IPS-20b (cell line): ENCODE results near the gene ATMIN.

Experiments
- H3K27ac ChIP-seq: one replicate; pipeline ENCODE4 v1.5.1; 2013; ENCODE audit warnings: low read length
- H3K27me3 ChIP-seq: 2 replicates; pipeline ENCODE4 v1.6.1; 2013; ENCODE audit warnings: mild to moderate bottlenecking, low read length, inconsistent platforms; ENCODE audit not compliant: insufficient read depth
- H3K36me3 ChIP-seq: 2 replicates; pipeline ENCODE4 v1.6.1; 2013; ENCODE audit warnings: low read depth, mild to moderate bottlenecking, inconsistent platforms, low read length, moderate library complexity; ENCODE audit not compliant: insufficient read depth
- H3K4me1 ChIP-seq: 2 replicates; pipeline ENCODE4 v1.6.1; 2013; ENCODE audit warnings: mild to moderate bottlenecking, control low read depth, inconsistent platforms, low read length, moderate library complexity; ENCODE audit not compliant: insufficient read depth
- H3K4me3 ChIP-seq: 2 replicates; pipeline ENCODE4 v1.5.1; 2013; ENCODE audit warnings: mild to moderate bottlenecking, low read length, inconsistent platforms
- H3K9ac ChIP-seq: 2 replicates; pipeline ENCODE4 v1.6.1; 2013; ENCODE audit warnings: low read depth, mild to moderate bottlenecking, inconsistent platforms, low read length, moderate library complexity
- H3K9me3 ChIP-seq: 2 replicates; pipeline ENCODE4 v1.6.1; 2013; ENCODE audit warnings: mild to moderate bottlenecking, low read depth, low read length, inconsistent platforms; ENCODE audit not compliant: insufficient read depth

The ATMIN gene, protein sequence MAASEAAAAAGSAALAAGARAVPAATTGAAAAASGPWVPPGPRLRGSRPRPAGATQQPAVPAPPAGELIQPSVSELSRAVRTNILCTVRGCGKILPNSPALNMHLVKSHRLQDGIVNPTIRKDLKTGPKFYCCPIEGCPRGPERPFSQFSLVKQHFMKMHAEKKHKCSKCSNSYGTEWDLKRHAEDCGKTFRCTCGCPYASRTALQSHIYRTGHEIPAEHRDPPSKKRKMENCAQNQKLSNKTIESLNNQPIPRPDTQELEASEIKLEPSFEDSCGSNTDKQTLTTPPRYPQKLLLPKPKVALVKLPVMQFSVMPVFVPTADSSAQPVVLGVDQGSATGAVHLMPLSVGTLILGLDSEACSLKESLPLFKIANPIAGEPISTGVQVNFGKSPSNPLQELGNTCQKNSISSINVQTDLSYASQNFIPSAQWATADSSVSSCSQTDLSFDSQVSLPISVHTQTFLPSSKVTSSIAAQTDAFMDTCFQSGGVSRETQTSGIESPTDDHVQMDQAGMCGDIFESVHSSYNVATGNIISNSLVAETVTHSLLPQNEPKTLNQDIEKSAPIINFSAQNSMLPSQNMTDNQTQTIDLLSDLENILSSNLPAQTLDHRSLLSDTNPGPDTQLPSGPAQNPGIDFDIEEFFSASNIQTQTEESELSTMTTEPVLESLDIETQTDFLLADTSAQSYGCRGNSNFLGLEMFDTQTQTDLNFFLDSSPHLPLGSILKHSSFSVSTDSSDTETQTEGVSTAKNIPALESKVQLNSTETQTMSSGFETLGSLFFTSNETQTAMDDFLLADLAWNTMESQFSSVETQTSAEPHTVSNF

DNA sequence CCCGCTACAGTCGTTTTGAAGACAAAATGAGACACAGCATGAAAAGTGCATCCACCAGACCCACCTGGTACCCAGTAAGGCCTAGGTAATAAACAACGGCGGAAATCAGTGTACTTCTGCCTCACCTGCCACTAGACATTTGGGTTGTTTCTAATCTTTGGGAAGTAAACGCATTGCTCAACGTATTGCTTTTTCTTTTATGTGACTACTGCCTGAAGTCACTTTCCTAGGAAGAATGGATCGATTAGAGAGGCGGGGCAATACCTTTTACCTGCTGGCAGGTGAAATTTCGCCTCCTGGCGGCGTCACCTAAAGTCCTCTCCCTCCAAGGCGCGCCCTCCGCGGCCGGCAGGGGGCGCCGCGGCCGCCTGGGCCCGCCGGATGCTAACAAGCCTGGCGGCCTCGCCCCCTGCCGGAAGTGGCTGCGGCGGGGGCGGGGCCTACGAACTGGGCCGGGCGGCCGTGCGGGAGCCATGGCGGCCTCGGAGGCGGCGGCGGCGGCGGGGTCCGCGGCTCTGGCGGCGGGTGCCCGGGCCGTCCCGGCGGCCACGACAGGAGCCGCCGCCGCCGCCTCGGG lies at the start of gene ATMIN:
Gene ATMIN, plus strand, starts transcription at position 445 of the 577 bp plus-strand sequence. Its CDS starts 29 bp downstream, at position 474.
- no peaks in the 10 kb centered on the region for H3K27me3 ChIP-seq
- H3K27ac ChIP-seq = no peak within 1 kb of the TSS
- H3K4me1 ChIP-seq = no peaks in the 10 kb centered on the region
- H3K9ac ChIP-seq = peak within 1 kb of the TSS; percentile 95
- H3K4me3 ChIP-seq = peak within 1 kb of the TSS; percentile 96
- H3K36me3 ChIP-seq = peaks cover 30% of the 10 kb centered on the region; the same call in 1 of the 2 replicates
- peaks cover 6% of the 10 kb centered on the region; the same call in 1 of the 2 replicates for H3K9me3 ChIP-seq

DNA sequence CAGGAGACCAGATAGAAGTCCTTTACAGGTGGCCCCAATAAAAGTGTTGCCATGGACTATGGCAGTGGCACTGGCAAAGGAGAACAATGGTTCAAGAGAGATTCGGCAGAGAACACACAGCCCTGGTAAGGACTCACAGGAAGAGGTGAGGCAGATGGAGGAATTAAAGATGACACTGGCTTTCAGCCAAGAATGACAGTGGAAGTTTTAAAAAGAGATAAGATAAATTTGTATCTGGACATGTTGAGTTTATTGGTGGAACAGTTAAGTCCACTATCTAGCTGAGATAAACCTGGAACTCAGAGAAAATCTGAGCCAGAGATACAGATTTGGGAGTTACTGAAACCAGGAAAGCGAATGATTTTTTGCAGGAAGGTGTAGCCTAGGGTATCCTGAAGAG lies 49.1 kb upstream of the ATMIN start:
- Histone ChIP-seq H3K36me3 (peaks cover 6% of the 10 kb centered on the region; the same call in 1 of the 2 replicates), H3K27ac (no peak overlapping the region), H3K9ac (no peak overlapping the region), H3K4me1 (peaks cover 24% of the 10 kb centered on the region), H3K4me3 (no peak overlapping the region), H3K27me3 (peaks cover 14% of the 10 kb centered on the region; the same call in 1 of the 2 replicates), H3K9me3 (no peaks in the 10 kb centered on the region)

DNA sequence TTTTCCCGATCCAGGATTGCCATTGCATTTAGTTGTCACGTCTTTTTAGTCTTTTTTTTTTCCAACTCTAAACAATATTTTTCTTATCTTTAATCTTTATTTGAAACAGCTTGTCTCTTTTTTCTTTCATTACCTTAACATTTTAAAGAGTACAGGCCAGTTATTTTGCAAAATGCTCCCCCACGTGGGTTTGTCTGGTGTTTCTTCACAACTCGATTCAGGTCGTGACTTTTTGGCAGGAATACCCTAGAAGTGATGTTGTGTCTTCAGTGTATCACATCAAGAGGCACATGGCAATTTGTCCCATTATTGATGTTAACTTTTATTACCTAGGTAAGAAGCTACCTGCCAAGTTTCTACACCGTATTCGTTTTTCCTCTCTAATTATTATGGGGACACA lies 46.9 kb upstream of the ATMIN start:
- Histone ChIP-seq H3K4me3 (no peak overlapping the region), H3K4me1 (peaks cover 24% of the 10 kb centered on the region), H3K9ac (no peak overlapping the region), H3K9me3 (no peaks in the 10 kb centered on the region), H3K27me3 (peaks cover 14% of the 10 kb centered on the region; the same call in 1 of the 2 replicates), H3K27ac (no peak overlapping the region), H3K36me3 (peaks cover 11% of the 10 kb centered on the region; the same call in 1 of the 2 replicates)

DNA sequence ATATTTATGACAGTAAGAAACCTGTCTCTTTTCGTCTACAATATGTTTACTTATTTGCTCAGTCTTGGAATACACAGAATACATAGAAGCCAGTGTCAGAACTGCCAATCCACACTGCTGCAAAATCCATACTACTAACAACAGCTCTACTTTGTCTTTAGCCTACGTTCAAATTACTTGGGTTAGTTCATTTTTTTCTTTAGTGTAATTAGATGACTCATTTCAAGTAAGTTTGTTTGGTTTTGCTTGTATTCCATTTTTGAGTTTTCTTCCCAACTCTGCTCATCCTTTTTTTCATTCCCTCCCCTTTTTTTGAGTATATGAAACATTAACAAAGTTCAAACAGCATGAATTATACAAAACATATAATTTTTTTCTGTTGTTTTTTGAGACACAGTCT lies 45.8 kb upstream of the ATMIN start:
- Histone ChIP-seq H3K36me3 (peaks cover 11% of the 10 kb centered on the region; the same call in 1 of the 2 replicates), H3K4me1 (peaks cover 24% of the 10 kb centered on the region)

DNA sequence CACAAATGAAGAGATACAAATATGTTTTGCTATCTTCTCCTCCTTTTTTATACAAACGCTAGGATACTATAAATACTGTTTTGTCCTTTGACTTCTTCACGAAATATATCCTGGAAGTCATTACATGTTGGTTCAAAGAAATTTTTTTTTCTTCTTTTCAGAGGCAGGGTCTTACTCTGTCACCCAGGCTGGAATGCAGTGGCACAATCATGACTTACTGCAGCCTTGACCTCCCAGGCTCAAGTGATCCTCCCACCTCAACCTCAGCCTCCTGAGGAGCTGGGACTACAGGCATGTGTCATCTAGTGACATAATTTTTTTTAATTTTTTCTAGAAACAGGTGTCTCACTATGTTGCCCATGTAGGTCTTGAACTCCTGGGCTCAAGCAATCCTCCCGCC lies 45.1 kb upstream of the ATMIN start:
- no peak overlapping the region for H3K9ac ChIP-seq
- H3K27me3 ChIP-seq = peaks cover 14% of the 10 kb centered on the region; the same call in 1 of the 2 replicates
- no peak overlapping the region for H3K27ac ChIP-seq
- peaks cover 23% of the 10 kb centered on the region for H3K4me1 ChIP-seq
- H3K4me3 ChIP-seq = no peak overlapping the region
- H3K36me3 ChIP-seq = peaks cover 11% of the 10 kb centered on the region; the same call in 1 of the 2 replicates
- no peaks in the 10 kb centered on the region for H3K9me3 ChIP-seq

More for the DNA sequence above, 45.8 kb upstream of the ATMIN start:
- peaks cover 14% of the 10 kb centered on the region; the same call in 1 of the 2 replicates for H3K27me3 ChIP-seq
- H3K4me3 ChIP-seq = no peak overlapping the region
- H3K9me3 ChIP-seq = no peaks in the 10 kb centered on the region
- H3K9ac ChIP-seq = no peak overlapping the region
- H3K27ac ChIP-seq = no peak overlapping the region

DNA sequence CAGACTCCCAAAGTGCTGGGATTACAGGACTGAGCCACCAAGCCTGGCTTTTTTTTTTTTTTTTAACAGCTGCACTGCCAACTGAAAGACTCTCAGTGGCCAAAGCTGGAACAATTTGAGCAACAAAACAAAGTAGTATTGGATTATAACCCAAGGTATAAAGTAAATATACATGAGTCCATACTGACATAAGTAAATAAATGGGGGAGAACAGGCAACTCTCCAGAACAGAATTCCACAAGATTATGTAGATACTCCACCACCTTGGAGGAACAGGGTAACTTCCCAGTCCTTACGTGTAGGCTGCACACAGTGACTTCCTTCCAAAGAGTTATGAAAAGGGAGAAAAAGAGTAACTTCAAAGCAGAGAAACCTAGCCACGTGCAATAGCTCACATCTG lies 44.7 kb upstream of the ATMIN start:
- Histone ChIP-seq H3K9ac (no peak overlapping the region), H3K27ac (no peak overlapping the region), H3K27me3 (peaks cover 14% of the 10 kb centered on the region; the same call in 1 of the 2 replicates), H3K4me1 (peaks cover 20% of the 10 kb centered on the region), H3K4me3 (no peak overlapping the region), H3K36me3 (peaks cover 11% of the 10 kb centered on the region; the same call in 1 of the 2 replicates), H3K9me3 (no peaks in the 10 kb centered on the region)

DNA sequence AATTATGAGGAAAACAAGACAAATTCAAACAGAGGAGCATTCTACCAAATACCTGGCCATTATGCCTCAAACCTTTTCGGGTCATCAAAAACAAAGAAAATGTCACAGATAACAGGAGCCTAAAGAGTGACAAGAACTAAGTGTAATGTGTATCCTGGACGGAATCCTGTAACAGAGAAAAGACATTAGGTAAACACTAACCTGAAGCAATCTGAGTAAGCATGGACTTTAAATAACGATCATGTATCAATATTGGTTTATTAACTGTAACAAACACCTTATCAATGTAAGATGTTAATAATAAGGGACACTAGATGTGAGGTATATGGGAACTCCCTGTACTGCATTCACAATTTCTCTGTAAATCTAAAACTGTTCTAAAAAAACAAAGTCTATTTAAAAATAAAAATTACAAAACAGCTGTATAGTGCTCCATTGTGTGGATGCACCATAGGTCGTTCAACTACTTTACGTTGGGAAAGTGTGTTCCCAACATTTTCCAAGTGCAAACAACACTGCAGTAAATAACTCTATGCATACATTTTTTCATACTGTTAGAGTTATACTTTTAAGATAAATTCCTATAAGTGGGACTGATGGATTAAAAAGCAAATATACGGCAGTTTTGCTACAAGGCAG lies 43.7 kb upstream of the ATMIN start:
- Histone ChIP-seq H3K27me3 (peaks cover 6% of the 10 kb centered on the region; the same call in 1 of the 2 replicates), H3K4me3 (no peak overlapping the region), H3K9ac (no peak overlapping the region), H3K4me1 (peaks cover 15% of the 10 kb centered on the region), H3K27ac (no peak overlapping the region), H3K36me3 (peaks cover 11% of the 10 kb centered on the region; the same call in 1 of the 2 replicates), H3K9me3 (no peaks in the 10 kb centered on the region)

DNA sequence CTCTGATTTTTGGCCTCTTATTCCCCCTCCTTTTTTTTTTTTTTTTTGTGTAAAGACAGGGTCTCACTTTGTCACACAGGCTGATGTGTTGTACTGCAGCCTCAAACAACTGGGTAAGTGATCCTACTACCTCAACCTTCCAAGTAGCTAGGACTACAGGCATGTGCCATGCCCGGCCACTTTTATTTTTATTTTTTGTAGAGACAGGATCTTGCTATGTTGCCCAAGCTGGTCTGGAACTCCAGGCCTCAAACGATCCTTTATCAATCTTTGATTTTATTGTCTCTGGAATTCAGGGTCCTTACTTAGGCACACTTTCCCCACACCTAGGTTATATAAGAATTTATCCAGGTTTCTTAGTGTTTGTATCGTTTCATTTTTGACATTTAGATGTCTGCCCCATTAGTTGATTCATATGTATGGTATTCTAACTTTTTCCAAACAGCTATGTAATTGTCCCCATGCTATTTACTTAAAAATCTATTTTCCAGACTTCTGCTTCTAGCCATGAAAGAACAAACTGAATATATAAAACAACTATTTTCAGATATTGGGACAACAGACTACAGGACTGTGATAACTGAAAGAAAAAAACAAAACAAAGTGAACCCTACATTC lies 42.9 kb upstream of the ATMIN start:
- Histone ChIP-seq H3K27me3 (peaks cover 5% of the 10 kb centered on the region; the same call in 1 of the 2 replicates), H3K9ac (no peak overlapping the region), H3K36me3 (peaks cover 11% of the 10 kb centered on the region; the same call in 1 of the 2 replicates), H3K9me3 (no peaks in the 10 kb centered on the region), H3K4me3 (no peak overlapping the region), H3K27ac (no peak overlapping the region), H3K4me1 (peaks cover 8% of the 10 kb centered on the region; the same call in 1 of the 2 replicates)

DNA sequence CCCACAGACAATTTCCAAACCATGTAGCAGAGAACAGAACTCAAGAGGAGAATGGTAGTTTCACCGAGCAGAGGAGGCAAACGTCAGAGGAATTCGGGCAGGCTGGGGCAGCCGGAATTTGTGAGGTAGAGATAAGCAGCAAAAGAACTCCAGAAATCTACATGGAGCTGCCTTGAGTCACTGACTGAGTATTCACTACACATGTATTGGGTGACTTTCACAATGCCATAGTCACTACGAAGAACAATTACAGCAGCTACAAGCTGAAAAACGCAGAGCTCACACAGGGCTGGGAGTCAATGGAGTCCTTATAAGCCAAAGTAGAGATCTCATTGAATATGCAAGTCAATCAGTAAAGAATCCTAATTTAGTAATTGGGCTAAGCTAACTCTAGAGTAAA lies 42.3 kb upstream of the ATMIN start:
- Histone ChIP-seq H3K4me3 (no peak overlapping the region), H3K27me3 (peaks cover 2% of the 10 kb centered on the region; the same call in 1 of the 2 replicates), H3K4me1 (peaks cover 2% of the 10 kb centered on the region; the same call in 1 of the 2 replicates), H3K9ac (no peak overlapping the region), H3K9me3 (no peaks in the 10 kb centered on the region), H3K36me3 (peaks cover 11% of the 10 kb centered on the region; the same call in 1 of the 2 replicates), H3K27ac (no peak overlapping the region)

DNA sequence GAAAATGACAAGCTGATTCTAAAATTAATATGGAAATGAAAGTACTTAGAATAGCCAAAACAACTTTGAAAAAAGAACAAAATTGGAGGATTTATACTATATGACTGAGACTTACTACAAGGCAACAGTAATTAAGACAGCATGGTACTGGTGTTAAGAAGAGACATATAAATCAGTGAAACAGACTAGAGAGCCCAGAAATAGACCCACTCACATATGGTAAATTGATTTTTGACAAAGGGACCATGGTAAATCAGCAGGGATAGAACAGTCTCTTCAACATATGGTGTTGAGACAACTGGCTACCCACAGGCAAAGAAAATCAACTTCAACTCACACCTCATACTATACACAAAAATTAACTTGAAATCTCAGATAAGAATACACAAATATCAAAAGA lies 41.8 kb upstream of the ATMIN start:
- Histone ChIP-seq H3K4me1 (no peaks in the 10 kb centered on the region; the same call in 1 of the 2 replicates), H3K36me3 (peaks cover 11% of the 10 kb centered on the region; the same call in 1 of the 2 replicates), H3K27ac (no peak overlapping the region), H3K27me3 (no peaks in the 10 kb centered on the region; the same call in 1 of the 2 replicates), H3K9me3 (no peaks in the 10 kb centered on the region), H3K9ac (no peak overlapping the region), H3K4me3 (no peak overlapping the region)
